GM18498 (cell line): ENCODE data around the gene RHOBTB3.

Experiments used
- ATAC-seq: cut with Tn5 transposase; IDR thresholded peaks from one replicate; pipeline ENCODE4 v1.9.1; 2021; ENCODE audit warnings: mild to moderate bottlenecking, moderate library complexity; ENCODE audit not compliant: unreplicated experiment

RHOBTB3 gene

GRCh38 chr5:95761771-95762651, 30.9 kb downstream of the RHOBTB3 start:
- ATAC-seq, result no peak

- ATAC-seq, result no peak
Measured at GRCh38 chr5:95762652-95763041, 31.5 kb downstream of the RHOBTB3 start.

- no peak for ATAC-seq
Measured at GRCh38 chr5:95763941-95764340, 32.8 kb downstream of the RHOBTB3 start.

GRCh38 chr5:95768731-95769130, 37.6 kb downstream of the RHOBTB3 start:
- no peak for ATAC-seq

DNA sequence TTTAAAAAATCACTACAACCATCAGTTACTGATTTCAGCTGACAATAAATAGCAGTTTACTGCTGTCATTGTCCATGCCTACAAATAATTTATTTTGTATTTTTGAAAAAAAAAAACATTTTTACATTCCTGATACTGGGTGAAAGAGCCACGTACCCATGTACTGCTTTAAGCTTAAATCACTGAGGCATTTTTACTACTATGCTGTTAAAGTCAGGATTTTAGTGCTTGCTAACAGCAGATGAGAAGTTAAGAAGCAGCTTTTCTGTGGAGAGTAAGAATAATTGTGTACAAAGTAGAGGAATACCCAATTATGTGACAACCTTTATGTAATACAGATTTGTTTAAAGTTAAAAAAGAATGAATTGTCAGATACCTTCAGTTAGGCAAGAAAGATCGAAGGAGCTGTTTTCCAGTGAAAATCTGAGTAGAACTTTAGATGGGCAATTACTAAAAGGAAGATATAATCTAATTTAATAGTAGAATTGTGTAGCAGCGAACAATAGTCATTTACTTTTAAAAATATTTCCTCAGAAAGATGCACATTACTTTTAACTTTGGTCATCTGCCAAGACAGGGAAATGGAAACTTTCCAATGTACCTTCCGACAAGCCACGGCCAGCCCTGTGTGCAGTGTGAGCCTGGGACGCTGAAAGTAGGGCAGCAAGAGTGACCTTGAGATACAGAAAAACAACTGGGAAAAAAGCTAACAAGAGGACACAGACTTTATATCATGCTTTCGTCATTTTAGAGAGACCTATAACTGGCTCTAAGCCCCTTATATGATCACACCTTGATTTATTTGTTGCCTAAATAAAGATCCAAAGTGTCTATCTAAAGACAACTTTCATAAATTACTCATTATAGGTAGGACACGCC, 39.9 kb downstream of the RHOBTB3 start:
- no peak for ATAC-seq

DNA sequence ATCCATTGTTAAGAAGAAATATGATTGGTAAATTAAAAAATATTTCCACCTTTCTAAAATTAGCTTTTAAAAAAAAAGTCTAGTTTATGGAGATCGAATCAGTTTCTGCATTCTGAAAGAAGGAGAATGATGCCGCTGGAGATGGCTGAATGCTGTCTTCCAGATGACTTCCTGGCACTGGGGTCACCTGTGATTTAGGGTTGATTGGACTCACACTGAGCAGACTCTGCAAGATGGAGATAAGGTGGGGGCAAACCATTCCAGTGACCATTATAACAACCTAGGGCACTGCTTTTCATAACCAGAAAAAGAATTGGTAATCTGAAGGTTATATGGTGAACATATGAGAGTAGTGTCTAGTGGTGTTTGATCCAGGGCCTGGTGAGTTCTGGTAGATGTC, 40.8 kb downstream of the RHOBTB3 start:
- no peak for ATAC-seq

- ATAC-seq, result no peak
Measured at GRCh38 chr5:95773335-95774059, 42.4 kb downstream of the RHOBTB3 start.

DNA sequence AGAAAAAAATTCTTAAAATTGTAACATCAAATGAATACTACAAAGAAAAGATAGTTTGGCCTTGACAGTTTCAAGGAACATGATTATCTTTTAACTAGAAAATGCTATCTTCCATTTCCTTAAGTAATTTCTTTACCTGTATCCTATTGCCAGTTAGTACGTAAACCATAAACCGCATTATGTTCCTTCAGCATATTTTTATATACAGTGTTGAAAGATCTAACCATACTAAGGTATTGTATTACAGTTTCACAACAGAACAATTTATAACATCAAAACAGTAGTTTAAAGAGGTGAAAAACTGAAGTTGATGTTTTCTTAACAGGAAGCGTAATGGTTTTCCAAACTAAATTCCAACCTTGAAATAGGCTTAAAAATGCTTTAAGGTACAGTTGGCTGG, 46.3 kb downstream of the RHOBTB3 start:
- no peak for ATAC-seq

GRCh38 chr5:95778713-95779436, 47.7 kb downstream of the RHOBTB3 start:
- no peak for ATAC-seq

DNA sequence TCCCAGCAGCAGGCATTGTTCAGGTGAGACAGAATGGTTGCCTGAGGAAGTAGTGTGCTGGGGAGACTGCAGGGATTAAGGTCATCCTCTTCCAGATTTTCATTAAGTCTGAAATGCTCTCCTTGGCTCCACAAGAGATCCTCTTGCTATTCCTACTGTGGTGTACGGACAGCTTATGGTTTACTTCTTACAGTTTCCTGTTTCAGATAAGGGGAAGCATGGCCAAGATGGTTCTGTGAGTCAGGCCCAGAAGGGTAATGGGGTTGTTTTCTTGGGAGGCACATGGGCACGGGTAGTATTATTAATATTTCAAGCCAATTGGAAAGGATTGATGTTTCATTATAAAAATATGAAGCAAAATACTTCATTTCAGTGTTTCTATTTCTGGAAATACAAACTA, 48.5 kb downstream of the RHOBTB3 start:
- ATAC-seq, result no peak

GRCh38 chr5:95780597-95780996, 49.5 kb downstream of the RHOBTB3 start:
- no peak for ATAC-seq

GRCh38 chr5:95781101-95781583, 50.0 kb downstream of the RHOBTB3 start:
- peak; percentile 95 for ATAC-seq

DNA sequence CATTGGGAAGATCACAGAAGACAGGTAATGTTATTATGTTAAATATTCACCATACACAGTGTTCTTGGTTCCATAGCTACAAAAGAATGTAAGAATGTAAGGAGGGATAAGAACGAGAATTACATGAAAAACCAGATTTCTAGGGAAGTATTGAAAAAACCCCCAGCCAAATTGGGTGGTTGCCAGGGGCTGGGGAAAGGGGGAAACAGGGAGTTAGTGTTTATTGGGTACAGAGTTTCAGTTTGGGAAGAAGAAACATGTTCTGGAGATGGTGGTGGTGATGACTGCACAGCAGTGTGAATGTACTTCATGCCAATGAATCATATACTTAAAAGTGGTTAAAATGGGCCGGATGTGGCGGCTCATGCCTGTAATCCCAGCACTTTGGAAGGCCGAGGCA, 51.0 kb downstream of the RHOBTB3 start:
- ATAC-seq, result no peak

DNA sequence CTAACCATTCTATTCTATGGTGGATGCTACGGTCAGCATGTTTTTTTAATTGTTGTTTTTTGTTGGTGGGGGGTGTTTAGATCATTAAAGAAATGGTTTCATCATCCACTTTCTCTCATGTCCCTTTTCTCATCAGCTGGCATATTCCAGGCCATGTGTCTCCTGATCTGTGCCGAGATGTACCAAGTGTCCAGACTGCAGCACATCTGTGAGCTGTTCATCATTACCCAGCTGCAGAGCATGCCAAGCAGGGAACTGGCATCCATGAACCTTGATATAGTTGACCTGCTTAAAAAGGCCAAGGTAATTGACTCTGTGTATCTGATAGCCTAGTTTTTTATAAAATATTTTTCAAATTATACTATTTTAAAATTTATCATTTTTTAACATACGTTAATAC, 52.5 kb downstream of the RHOBTB3 start:
- no peak for ATAC-seq

GRCh38 chr5:95784514-95785302, 53.6 kb downstream of the RHOBTB3 start:
- no peak for ATAC-seq

- no peak for ATAC-seq
Measured at GRCh38 chr5:95786821-95787418, 55.8 kb downstream of the RHOBTB3 start.

- ATAC-seq, result no peak
Measured at GRCh38 chr5:95788493-95788892, 57.4 kb downstream of the RHOBTB3 start.

DNA sequence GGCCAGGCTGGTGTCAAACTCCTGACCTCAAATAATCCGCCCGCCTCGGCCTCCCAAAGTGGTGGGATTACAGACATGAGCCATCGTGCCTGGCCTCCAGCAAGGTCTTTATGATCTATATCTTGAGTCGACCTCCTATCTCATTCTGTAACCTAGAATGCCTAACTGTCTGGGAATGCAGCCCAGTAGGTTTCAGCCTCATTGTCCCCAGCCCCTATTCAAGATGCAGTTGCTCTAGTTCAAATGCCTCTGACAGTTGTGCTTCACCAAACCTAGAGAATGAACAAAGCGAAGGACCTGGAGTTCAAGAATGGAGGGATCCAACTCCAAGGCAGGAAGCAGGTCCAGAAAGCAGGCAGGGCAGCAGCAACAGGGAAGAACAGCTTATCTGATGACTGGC, 60.6 kb downstream of the RHOBTB3 start:
- ATAC-seq, result no peak

DNA sequence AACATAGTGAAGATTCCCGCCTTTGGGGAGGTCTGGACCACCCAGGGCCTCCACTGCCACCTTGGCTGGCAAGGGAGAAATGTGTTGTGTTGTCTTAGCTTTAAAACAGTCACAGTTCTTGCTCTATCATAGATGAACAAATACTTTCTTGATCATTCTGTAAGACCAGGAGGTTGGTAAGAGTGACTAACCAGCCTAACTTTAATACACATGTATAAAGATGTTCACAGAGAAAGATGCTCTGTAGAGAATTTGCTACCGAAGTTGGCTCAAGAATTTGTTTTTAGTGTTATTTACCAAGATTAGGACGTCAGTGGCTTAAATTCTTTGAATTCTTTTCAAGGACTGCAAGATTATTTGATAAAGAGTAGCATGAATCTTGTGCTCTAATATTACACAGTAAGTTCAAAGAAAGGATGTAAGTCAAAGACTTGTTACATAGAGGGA, 63.0 kb downstream of the RHOBTB3 start:
- ATAC-seq, result no peak
